GM18519 (cell line): ENCODE measurements around the gene PANK4.

Experiments
- ATAC-seq: cut with Tn5 transposase; IDR thresholded peaks from one replicate; pipeline ENCODE4 v1.9.1; 2021; ENCODE audit warnings: mild to moderate bottlenecking, moderate library complexity; ENCODE audit not compliant: unreplicated experiment, low FRiP score

Gene PANK4

GRCh38 chr1:2483026-2483425 is 43.4 kb downstream of the PANK4 start:
- ATAC-seq: no peak

DNA sequence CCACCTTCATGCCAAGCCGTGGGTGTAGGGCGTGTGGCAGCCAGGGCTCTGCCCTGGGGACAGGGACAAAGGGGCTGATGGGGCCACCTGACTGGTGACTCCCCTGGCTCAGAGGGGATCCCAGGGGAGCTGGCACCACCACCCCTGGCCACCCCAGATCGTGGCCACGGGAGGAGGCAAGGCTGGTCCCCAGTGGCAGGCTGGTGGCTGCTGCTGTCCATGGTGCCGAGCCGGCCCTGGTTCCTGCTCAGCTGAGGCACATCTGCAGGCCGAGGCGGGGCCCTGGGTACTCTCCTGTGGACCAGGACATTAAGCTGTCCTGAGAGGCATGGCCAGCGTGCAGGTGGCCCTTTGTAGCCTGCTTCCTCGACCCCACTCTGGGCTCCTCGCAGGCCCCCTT is 43.8 kb downstream of the PANK4 start:
- ATAC-seq: no peak

DNA sequence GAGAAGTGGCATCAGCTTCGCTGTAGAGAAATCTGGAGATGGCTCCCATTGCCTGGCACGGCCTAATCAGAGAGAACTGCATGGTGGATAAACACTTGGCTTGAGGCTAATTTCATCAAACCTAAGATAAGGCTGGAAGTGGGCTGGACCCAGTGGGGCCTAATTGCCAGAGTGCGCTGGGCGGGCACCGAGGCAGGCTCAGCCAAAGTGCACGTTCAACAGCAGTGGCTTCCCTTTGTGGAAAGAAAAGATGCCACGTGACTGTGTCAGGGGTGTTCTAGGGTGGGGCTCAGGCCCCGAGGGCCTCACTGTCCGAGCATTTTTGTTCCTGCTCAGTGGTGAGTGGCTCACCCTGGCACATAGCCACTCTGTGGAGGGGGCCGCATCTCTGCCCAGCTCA is 44.5 kb downstream of the PANK4 start:
- ATAC-seq: no peak

GRCh38 chr1:2480986-2481364 is 45.4 kb downstream of the PANK4 start:
- ATAC-seq: no peak

DNA sequence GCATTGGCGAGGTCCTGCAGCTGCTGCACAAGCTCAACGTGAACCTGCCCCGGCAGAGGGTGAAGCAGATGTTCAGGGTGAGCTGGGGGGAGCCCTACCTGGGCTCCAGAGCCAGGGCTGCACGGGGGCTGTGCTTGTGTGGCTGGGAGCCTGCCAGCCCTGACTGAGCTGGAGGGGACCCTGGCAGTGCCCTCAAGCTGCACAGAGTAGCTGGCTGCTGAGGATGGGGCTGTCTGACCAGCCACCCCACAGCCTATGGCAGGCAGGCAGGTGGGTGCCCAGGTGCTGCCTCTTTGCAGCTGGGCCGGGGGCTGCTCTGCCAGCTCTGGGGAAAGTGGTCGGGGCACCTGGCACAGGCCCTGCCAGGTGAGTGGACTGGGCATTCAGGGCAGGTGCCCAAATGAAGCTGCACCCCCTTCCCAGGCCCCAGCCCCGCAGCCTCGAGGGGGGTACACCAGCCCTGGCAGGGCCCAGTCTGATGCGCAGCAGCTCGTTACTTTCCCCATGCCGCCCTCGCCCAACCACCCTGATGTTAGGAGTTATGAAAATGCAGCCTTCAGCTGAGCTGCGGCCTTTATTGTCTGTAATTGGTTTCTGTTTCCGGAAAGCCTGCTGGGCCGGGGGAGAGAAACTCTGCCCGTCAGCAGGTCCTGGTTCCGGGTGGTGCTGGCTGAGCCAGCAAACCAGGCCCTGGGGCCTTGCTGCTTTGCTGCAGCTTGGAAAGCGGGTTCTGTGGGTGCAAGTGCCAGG is 46.0 kb downstream of the PANK4 start:
- no peak for ATAC-seq

DNA sequence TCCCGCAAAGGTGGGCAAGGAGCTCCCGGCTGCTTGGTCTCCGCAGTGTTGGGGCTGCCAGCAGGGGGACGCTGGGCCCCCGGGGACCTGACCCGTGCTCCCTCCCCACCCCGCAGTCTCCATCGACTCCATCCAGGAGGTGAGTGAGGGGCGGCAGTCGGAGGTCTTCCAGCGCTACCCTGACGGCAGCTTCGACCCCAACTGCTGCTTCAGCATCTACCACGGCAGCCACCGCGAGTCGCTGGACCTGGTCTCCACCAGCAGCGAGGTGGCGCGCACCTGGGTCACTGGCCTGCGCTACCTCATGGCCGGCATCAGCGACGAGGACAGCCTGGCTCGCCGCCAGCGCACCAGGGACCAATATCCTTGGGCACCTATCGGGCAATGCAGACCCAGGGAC is 46.8 kb downstream of the PANK4 start:
- no peak for ATAC-seq

- ATAC-seq: no peak
These were observed 47.2 kb downstream of the PANK4 start for GRCh38 chr1:2479186-2479585.

- ATAC-seq: no peak
These were observed 48.5 kb downstream of the PANK4 start for GRCh38 chr1:2477791-2478499.

- ATAC-seq: no peak
These were observed 49.1 kb downstream of the PANK4 start for GRCh38 chr1:2477309-2477708.

DNA sequence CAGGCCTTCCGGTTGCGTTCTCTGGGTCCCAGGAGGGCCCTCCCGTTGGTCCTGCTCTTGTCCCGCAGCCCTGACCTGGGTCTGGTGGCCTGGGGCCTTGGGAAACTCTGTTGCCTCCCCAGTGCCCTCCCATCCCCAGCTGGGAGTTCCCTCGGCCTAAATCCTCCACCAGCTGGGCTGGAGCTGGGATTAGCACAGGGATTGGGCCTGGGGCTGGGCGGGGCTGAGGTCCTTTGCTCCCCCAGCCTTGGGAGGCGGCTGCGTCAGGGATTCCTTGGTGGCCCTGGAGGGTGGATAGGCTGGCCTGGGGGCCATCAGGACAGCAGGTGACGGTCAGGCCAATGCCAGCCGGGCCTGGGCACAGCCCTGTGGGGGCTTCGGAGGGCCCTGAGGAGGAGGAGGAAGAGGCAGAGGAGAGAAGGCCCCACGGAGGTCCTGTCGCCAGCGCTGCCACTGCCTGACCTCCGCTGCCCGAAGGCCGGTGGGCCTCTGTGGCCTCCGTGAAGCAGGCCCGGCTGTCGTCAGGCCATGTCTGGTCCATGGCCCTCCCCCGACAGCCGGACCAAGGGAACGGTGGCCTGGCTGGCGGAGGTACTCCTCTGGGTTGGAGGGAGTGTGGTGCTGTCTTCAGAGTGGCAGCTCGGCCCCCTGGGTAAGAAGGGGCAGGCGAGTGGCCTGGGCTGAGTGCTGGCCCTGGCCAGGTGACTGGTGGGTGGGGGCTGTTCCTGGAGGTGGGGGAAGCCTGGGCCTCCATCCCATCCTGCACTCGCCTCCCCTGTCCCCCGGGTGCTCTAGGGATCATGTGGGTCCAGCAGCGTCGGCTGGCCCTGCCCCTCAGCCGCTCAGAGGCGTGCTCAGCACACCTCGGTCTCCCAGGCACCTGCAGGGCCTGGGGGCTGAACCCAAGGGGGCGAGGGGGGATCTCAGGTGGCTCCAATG is 50.1 kb downstream of the PANK4 start, which contains the start of gene PLCH2:
PLCH2 (plus strand) TSS at position 229 of the 939 bp plus-strand sequence; CDS start at position 529, 300 bp downstream.
- ATAC-seq: no peak

DNA sequence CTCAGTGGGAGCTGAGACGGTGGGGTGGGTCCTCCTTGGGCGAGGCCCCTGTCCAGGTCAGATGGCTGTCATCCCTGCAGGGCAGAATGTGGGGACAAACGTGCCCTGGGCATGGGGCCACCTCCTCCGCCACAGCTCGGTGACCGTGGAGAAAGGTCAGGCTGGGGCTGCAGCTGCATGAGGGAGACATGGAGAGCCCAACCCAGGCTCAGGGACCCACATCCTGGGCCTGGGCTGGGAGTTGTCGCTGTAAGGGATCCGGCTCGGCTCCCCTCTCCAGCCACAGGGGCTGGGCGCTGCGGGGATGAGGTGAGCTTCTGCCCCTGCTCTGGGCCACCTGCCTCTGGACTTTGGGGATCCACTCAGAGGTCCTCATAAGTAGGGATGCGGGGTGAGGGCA is 50.8 kb downstream of the PANK4 start:
- ATAC-seq: no peak

DNA sequence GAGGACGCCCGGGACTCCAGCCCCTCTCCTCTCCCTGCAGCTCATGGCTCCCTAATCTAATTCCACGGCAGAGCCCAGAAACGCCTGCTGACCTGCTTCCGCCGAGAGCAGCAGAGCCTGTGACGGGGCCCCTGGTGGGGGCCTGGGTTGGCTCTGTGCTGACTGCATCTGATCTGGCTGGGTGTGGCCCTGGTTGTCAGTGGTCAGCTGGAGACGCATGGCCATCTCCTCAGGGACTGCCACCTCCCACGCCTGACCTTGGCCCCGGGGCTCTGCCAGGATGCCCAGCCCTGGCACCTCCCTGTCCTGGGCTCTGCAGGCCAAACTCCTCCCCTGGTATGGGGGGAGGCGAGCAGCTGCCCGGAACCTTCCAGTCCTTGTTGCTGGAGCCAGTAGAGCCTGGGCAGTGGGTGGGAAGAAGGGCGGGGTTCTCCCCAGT is 51.4 kb downstream of the PANK4 start:
- no peak for ATAC-seq

DNA sequence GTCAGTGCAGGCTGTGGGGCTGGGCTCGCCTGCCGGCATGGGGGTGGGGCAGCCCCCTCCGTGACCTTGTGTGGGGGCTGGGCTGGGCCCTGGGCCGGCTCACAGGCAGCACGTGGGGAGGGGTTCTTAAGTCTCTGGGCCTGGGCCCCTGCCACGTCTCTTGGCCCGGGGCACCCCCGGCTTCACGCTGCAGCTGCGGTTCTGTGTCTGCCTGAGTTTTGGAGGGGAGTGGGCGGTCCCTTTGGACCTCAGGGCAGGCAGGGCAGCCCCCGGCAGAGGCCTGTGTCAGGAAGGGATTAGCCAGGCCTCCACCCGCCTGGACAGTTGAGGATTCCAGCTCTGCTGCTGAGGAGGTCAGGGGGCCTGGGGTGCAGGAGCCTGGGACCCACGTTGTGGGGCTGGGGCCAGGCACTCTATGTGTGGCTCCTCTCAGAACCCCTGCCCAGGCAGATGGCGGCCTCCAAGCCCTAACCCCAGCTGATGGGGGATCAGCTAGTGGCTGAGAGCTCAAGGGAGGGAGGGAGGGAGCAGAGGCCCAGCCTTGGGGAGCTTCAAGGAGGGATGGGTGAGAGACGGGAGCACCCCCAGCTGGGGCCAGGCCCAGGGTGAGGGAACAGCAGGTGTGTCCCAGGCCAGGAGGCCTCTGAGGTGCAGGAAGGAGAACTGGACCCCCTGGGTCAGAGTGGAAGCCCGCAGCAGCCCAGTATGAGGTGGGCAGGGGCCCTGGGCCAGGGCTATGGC is 52.1 kb downstream of the PANK4 start:
- no peak for ATAC-seq

DNA sequence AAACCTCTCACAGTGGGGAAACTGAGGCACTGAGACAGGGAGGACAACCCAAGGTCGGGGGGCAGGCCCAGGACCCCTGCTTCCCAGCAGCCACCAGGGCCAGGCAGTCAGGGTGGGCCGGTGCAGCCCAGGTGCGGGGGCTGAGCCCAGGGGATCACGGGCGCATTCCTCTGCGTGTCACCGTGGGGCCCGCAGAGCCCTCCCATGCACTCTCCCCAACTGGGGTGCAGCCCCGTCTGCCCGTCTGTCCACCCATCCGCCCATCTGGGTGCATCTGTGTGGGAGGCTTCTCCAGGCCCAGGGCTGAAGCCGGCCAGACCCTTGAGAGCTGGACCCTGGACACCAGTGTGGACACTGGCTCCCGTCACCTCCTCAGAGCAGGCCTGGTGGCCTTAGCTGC is 53.2 kb downstream of the PANK4 start:
- ATAC-seq: no peak

GRCh38 chr1:2472561-2473177 is 53.7 kb downstream of the PANK4 start:
- ATAC-seq: no peak

DNA sequence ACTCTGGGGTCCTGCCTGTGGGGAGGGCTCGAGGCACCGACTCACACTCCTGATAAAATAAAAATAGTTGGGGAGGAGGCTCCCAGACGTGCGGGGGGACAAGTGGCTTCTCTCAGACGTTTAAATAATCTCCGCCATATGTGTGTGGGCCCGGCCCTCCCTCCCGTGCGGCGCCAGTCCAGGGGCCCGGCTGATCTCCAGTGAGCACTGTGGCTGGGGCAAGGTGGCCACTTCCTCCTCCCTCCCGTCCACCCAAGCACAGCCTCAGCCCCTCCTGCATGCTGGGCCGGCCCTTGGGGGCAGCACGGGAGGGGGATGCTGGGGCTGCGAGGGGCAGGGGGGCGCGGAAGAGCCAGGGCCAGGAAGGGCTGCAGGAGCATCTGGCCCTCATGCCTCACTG is 54.3 kb downstream of the PANK4 start:
- ATAC-seq: no peak

DNA sequence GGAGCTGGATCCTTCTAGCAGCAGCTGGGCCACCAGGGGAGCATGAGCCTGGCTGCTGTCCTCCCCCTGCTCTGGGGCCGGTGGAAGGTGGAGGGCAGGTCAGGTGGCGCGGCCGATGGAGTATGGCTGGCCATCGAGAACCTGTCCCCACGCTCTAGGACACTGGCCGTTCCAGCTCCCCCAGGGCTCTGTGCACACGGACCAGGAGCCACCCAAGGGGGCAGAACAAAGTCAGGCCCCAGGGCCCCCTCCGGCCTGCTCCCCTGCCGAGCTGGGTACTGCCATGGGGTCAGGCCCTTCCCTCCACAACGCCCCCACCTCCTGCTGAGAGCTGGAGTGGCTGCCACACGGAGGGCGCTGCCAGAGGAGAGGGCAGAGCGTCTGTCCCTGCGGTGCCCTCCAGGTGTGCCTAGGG is 54.8 kb downstream of the PANK4 start:
- no peak for ATAC-seq

- no peak for ATAC-seq
These were observed 55.3 kb downstream of the PANK4 start for GRCh38 chr1:2471159-2471471.

DNA sequence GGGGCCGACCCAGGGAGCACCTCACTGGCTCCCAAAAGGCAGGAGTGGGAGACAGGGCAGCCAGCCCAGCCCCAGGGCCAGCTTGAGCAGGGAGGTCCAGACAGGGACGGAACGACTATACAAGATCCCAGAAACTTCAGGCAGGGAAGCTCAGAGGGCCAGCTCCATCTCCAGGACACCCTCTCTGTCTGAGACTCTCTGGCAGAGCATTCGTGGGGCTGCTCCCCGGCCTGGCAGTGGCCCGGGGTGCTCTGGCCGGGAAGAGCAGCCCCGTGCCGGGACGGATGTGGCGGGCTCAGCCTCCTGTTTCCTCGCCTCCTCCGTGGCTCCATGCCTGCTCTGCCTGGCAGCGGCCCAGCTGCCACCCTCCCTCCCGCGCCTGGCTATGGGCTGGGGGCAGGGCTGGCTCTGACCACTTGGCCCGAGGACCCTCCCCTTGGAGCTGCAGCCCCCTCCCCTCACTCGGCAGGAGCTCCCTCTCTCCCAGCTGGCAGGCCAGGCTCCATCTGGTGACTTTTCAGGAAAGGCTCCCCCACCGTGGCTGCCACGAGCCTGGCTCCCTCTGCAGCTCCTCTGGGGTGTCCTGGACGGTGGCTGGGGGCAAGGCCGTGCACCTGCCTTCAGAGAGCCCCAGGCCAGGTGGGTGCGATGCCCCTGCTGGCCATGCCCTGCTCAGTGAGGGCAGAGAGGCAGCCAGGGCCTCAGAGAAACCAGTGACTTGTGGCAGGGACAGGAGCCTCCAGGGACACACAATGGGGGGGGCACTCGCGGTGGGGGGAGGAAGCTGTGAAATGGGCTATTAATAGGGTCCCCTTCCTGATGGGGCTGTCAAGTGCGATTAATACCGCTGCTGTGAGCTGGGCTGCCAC is 55.9 kb downstream of the PANK4 start:
- ATAC-seq: no peak
